ENCODE results near the gene HERPUD2.
"Not testable (repeated sequence)": the region's sequence is repeated elsewhere in the genome, so short reads cannot be mapped to it uniquely, and the experiment has no call there.

The HERPUD2 gene

DNA sequence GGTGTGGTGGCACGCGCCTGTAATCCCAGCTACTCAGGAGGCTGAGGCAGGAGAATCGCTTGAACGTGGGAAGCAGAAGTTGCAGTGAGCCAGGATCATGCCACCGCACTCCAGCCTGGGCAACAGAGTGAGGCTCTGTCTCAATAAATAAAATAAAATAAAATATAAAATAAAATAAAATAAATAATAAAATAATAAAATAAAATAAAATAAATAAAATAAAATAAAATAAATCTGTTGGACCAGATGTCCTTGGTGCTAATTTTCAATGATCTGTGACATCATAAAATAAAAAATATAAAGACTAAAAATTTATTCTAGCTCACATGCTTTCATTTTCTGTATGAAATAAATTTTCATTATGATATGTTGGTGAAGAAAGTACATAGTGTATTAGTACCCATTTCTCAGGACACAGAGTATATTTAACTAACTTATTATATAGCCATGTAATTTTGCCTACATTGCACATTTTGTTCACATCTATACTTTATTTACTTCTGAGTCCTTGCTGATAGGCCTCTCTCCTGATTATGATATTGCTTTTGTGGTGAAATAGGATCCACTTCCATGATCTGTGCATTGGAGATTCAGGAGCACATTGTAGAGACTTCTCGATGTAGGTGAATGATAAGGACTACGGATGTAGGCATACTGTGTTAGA lies 17.8 kb upstream of the HERPUD2 start:
- no peak for DNase-seq

DNA sequence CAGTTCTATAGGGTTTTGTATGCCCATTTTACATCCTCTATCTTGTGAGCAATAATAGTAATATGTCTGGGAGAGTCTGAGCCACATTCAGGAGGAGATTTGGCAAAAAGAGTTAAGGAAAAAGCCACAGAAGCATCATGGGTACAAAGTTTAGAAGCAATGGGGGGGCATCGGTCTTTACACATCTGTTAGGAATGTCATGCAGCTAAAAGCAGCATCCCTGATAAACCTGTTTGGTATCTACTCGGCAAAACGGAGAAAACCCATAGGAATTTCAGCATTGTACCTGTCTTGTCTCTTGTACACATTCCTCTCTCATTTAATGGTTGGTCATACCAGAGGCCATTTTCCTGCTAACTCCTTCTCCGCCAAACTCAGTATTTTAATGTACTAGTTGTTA lies 12.5 kb upstream of the HERPUD2 start:
- DNase-seq, result no peak

- no peak for DNase-seq
Observed at GRCh38 chr7:35705932-35706461, 11.1 kb upstream of the HERPUD2 start.

DNA sequence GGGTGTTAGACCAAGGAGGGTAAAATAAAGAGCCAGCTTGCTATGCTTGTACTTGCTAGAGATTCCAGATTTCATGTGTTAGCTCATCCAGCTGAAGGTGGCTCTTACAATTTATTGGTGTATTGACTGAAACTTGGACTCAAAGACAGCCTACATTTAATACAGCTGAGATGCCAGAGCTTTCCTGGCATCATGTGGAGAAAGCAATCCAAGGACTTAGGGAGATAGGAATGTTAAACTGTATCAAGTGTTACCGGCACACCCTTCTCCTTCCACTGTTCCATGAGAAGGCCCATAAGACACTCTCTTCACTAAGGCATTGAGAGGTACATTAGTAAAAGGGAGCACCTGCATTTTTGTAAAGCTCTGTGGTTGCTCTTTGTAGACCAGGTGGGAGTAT lies 9.3 kb upstream of the HERPUD2 start:
- DNase-seq, result no peak

DNA sequence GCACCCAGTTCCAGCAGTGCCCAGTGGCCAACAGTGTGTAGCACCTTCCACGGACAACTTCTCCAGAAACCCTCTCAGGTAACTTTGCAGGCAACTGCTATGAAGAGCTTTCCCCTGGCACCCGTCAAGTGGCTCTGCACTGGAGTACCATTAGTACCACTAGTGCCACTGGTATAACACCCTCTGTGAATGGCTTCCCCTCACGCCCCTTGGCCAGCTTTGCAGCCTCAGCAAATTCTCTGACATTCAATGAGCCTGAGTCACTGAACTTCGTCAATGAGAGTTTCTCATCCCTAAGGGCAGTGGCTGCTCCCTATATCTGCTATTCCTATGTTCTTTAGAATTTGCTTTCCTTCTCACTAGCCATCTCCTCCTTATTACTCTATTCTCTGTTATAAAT lies 7.6 kb upstream of the HERPUD2 start:
- no peak for DNase-seq

- no peak for DNase-seq
Observed at GRCh38 chr7:35701287-35701900, 6.5 kb upstream of the HERPUD2 start.

GRCh38 chr7:35700865-35701264 lies 5.9 kb upstream of the HERPUD2 start:
- DNase-seq, result no peak

DNA sequence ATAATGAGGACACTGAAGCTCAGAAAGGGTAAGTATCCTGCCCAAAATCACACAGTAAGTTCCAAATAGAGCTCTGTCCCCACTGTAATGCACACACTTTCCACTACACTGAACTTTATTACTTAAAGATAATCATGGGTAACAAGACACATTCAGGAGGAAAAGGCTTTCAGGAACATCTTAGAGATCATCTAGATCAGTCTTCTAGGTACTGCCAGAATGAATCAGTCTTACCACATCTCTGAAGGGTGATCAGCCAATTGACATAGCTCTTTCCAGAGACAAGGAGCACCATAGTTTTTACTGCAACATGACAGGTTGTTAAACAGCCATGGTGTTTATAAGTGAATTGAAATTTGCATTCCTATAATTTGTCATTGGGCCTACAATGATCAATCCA lies 5.4 kb upstream of the HERPUD2 start:
- no peak for DNase-seq

DNA sequence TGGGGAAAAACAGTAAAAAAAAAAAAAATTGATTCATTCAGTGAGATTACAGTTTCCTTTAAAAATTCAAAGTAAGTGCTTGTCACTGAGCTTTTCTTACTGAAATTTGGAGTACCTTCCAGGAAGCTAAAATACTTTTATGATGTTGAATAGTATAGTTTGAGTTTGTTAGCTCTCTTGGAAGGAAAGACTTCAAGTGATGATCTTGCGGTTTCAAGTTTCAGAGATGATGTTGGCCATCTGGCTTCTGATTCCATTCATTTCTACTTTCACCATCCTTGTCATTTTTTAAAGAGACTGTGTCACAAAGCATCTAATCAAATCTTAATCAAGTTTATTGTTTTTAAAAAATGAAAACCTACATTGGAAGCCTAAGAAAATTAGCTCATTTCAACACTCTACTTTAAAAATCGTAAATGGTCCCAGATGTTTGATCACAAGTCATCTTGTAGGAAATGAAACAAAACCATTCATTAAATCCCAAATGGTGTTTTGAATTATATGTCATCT lies 4.9 kb upstream of the HERPUD2 start:
- DNase-seq, result no peak

GRCh38 chr7:35698382-35698781 lies 3.4 kb upstream of the HERPUD2 start:
- not testable (repeated sequence) for DNase-seq

DNA sequence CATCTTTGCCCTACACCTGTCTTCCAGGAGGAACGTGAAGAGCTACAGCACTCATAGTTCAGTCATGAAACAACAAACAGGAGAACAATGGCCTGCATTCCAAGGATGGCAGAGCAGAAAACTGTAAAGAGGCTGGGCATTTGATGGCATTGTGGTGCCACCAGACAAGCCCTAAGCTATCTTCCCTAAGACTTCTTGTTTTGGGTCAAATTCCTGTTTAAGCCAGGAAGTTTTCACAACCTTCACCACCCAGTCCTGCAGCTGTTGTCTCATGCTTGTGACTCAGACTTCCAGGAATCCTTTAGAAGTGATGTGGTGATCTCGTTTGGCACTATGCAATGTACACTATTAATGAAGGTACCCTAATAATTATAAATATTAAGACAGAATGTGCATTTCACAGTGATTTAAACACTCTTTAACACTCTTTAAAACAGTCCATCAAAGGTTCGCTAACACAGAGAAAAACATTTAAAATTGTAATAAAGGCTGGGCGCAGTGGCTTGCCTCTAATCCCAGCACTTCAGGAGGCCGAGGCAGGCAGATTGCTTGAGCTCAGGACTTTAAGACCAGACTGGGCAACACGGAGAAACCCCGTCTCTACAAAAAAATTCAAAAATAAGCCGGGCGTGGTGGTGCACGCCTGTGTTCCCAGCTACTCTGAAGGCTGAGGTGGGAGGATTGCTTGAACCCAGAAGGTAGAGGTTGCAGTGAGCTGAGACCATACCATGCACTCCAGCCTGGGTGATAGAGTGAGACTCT lies 2.7 kb upstream of the HERPUD2 start:
- DNase-seq, result peak; percentile 82

DNA sequence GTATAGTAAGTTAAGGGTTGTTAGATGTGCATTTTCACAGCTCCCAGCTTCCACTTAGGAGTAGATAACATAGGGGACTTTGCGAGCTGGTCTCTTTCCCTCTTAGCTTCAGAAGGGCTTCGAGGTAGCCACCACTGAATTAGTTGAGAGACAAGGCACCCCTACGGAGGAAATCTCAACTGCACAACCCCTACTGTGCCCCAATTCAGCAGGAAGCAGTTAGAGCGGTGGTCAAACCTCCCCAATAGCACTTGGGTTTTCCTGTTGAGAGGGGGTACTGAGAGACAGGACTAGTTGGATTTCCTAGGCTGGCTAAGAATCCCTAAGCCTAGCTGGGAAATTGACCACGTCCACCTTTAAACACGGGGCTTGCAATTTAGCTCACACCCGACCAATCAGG lies 1.1 kb upstream of the HERPUD2 start:
- no peak for DNase-seq

DNA sequence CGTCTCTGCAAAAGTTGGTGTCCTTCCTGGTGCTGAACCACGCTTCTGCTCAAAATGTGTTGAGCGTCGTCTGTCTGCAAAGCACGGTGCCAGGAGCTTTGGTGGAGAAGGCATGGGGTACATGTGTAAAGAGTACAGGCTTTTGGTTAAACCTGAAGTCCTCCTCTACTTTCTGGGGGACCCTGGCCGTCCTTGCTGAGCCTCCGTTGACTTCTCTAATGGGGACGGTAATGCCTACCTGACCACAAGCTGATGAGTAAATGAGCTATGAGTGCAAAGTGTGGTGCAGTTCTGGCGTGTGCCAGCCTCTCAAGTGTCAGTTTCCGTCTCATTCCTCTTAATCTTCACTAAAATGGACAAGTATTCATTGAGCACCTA lies 527 bp upstream of the HERPUD2 start:
- DNase-seq, result no peak

DNA sequence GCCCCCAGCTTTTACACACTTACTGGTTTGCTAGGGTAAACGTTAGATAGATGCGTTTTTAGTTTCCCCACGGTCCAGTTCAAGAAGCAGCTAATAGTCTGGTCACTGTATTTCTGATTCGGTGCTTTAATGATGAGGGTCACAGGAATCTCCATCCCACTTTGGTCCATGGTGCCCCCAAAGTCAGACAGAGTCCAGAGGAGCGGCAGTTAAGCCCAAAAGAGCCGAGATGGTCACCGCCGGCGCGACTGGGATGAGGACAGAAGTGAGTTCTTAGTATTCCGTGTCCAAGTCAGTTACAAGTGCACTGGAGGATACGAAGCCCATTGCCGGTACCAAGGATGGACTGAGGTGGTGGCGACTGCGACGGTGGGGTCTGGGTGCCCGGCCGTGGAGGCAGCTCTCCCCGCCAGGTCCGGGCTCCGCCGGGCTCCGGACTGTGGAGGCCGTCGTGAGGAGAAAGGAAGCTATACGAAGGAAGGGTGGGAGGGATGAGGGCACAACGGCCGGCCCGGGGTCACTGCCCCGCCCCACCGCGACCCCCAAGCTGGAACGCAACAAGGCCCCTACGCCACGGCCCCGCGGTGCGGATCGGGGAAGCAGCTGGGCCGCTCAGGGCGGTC lies 663 bp downstream of the HERPUD2 start:
- peak; percentile 17 for DNase-seq

- peak; percentile 53 for DNase-seq
Observed at GRCh38 chr7:35691827-35692307, 3.1 kb downstream of the HERPUD2 start.

- peak; percentile 42 for DNase-seq
Observed at GRCh38 chr7:35691366-35691765, 3.6 kb downstream of the HERPUD2 start.

DNA sequence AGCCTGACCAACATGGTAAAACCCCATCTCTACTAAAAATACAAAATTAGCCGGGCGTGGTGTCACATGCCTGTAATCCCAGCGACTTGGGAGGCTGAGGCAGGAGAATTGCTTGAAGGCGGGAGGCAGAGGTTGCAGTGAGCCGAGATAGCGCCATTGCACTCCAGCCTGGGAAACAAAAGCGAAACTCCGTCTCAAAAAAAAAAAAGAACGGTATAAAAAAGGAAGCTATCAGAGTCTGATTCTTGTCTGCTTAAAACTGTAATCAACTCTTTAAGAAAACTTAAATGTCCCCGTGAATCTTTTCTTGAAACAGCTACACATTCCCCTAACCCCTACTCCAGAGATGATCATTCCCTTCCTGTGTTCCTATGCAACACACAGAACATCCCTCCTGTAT lies 4.3 kb downstream of the HERPUD2 start:
- peak; percentile 44 for DNase-seq

GRCh38 chr7:35685781-35686180 lies 9.2 kb downstream of the HERPUD2 start:
- DNase-seq, result no peak

GRCh38 chr7:35681231-35682029 lies 13.5 kb downstream of the HERPUD2 start:
- DNase-seq, result peak; percentile 76

DNA sequence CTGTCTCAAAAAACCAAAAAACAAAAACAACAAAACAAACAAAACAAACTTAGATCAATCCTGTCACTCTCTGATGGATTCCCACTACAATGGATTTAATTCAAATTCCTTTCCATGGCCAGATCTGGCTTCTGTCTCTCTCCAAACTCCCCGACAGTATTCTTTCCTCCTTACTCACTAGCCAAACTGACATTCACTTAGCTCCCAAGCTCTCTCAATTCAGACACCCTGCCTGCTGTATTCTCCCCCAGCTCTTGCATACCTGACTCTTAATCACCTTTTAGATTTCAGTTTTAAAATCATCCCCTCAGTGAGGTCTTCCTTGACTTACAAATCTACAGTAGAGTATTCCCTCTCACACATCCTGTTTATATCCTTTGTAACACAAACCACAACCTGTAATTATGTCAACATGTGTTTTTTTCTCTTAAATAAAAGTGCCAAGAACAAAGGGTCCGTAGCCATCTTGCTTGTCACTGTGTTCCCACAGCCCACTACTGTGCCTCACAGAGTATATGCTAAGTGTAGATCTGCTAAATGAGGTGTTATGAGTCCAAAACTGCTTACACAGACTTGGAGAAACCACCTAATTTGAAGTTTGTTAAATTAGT lies 14.4 kb downstream of the HERPUD2 start:
- no peak for DNase-seq

DNA sequence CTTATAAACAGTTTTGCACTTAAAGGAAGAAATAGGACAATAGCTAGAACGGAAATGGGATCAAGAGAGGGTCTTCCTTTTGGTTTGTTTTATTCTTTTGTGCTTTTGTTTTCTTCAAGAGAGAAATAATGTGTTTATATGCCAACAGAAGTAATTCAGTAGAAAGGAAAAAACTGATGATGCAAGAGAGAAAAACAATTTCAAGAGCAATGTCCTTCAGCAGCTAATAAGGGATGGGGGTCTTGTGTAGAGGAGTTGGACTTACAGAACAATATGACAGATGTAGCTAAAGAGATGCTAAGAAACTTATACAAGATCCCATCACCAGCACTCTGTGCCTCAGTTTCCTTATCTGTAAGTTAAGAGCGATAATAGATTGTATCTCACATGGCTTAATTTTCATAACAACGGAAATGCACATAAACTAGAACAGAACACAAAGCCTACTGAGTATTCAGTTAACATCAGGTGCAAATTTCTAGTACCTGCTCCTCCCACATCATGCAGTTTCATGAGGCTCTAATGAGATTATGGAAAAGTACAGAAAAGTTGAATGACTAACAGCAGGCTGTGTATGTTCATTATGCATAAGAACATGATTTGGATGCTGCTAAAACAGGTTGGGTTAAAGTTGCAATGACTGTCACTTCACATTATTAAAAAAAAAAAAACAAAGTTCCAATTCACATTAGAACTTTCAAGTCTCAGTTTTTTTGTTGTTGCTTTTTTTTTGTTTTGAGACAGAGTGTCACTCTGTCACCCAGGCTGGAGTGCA lies 17.2 kb downstream of the HERPUD2 start:
- no peak for DNase-seq

Data from inflammatory macrophage treated with lipopolysaccharide for 4 hours (primary cell).